ENCODE data around the gene SAMD7. TPM values are rescaled to one million over a fixed set of nuclear protein-coding genes. Genes with fewer than 3 reads are reported as not detected.

The SAMD7 gene
- total and polyA plus RNA-seq, 8 donors: not detected

DNA sequence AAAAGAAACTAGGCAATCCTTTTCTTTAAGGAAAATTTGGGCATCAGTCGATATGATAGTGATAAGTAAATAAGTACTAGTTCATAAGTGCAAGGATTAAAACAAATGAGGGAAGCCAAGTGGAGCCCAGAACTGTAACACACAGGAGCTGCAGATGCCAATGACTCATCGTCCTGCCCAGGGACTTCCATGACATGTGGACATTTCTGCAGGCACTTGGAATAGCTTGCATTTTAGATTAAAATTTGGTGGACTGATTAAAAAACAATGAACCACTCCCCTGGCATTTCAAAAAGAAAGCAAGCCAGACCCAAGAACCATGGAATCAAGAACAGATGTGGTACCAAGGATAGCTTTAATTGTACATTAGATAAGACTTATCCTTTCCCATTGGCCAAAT is 2.9 kb downstream of the SAMD7 start:
- Histone ChIP-seq H3K4me1 (no peaks in the 10 kb centered on the region), H3K36me3 (no peaks in the 10 kb centered on the region), H3K4me3 (no peak overlapping the region), H3K27ac (no peak overlapping the region), H3K9me3 (no peaks in the 10 kb centered on the region), H3K27me3 (no peaks in the 10 kb centered on the region)
- ATAC-seq (no peak), DNase-seq (no peak), FAIRE-seq (no peak)
- 44 to 68% methylated on average over 2 of the region's 2 CpGs for WGBS, 2 donors
- TF ChIP-seq, protein P1, sequence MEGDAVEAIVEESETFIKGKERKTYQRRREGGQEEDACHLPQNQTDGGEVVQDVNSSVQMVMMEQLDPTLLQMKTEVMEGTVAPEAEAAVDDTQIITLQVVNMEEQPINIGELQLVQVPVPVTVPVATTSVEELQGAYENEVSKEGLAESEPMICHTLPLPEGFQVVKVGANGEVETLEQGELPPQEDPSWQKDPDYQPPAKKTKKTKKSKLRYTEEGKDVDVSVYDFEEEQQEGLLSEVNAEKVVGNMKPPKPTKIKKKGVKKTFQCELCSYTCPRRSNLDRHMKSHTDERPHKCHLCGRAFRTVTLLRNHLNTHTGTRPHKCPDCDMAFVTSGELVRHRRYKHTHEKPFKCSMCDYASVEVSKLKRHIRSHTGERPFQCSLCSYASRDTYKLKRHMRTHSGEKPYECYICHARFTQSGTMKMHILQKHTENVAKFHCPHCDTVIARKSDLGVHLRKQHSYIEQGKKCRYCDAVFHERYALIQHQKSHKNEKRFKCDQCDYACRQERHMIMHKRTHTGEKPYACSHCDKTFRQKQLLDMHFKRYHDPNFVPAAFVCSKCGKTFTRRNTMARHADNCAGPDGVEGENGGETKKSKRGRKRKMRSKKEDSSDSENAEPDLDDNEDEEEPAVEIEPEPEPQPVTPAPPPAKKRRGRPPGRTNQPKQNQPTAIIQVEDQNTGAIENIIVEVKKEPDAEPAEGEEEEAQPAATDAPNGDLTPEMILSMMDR (IDR thresholded peaks at IDR 0.05): no peak
- intact Hi-C loops (cut with DNase I): no loop called here

DNA sequence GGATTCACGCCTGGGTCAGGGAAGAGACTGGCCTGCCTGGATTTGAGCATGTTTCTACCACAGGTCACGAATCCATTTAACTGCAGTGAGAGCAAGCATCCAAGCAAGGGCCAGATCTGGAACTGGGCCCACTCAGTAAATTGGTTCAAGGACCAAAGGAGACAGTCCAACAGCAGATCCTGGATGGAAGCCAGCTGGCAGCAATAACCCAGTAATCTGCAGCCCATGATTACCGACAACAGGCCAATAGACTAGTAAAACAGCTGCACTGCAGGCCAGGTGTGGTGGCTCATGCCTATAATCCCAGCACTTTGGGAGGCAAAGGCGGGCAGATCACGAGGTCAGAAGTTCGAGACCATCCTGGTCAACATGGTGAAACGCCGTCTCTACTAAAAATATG is 11.8 kb downstream of the SAMD7 start:
- no peaks in the 10 kb centered on the region for H3K4me1 ChIP-seq
- TF ChIP-seq, protein P1 (IDR thresholded peaks at IDR 0.05): no peak
- peak; percentile 85 to 98 (median 94) for ATAC-seq
- H3K27me3 ChIP-seq: no peaks in the 10 kb centered on the region
- H3K9me3 ChIP-seq: no peaks in the 10 kb centered on the region
- 16 to 25% methylated on average over 8 of the region's 8 CpGs for WGBS, 2 donors
- H3K36me3 ChIP-seq: no peaks in the 10 kb centered on the region
- H3K27ac ChIP-seq: no peak overlapping the region
- intact Hi-C loops (cut with DNase I): no loop called here
- no peak for FAIRE-seq
- no peak overlapping the region for H3K4me3 ChIP-seq
- DNase-seq: peak; percentile 74 to 91 (median 86)

DNA sequence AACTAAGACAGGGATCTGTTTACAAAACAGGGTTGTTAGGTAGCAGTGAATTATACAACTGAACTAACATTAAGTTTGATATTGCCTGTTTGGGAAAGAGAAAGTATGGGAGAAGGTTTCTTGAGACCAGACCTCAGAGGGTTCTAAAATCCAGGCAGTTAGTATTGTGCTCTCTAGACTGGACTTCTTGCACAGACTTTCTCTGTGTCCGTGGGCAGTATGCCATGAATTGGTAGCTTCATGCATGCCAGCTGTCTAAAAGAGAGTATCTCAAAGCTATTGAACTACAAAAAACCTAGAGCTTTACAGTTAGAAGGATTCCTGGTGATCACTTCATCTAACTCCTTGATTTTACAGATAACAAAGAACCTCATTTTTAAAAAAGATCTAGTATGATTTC is 12.5 kb downstream of the SAMD7 start:
- no peaks in the 10 kb centered on the region for H3K4me1 ChIP-seq
- 50 to 74% methylated on average over 1 of the region's 1 CpG for WGBS, 2 donors
- H3K4me3 ChIP-seq: no peak overlapping the region
- no peak for FAIRE-seq
- ATAC-seq: no peak
- H3K27me3 ChIP-seq: no peaks in the 10 kb centered on the region
- no peak for DNase-seq
- H3K9me3 ChIP-seq: no peaks in the 10 kb centered on the region
- no peaks in the 10 kb centered on the region for H3K36me3 ChIP-seq
- intact Hi-C loops (cut with DNase I): no loop called here
- TF ChIP-seq, protein P1 (IDR thresholded peaks at IDR 0.05): no peak
- H3K27ac ChIP-seq: no peak overlapping the region

DNA sequence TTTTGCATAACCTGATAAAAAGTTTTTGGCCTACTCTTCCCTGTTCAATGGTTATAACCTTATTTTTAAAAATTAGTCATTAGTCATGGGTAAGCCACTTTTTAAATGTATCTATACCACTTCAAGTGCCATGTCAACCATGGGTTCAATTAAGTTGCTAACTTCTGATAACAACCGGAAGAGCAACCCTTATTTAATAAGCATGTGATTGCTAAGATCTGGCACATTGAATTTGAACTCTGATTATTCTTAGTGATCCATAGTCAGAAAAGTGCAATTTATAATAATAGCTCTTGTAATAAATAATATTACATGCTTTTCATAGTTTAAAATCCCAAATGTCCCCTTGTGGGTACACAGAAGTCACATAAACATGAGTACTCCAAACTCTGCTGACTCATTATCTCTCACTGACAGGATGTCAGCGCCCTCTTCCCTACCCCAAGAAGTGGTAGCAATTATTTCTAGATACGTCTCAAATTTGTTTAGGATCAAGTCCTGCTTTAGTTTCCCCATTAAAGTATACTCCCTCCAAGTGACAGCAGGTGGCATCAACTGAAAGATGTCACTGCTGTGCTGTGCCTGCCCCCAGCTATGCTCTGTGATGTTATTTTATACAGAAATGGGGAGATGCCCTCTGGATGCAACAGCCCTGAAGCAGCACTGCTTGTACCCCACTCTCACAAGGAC is 18.6 kb downstream of the SAMD7 start:
- no peaks in the 10 kb centered on the region for H3K4me1 ChIP-seq
- ATAC-seq: no peak
- WGBS, 2 donors: 80% methylated on average over 3 of the region's 3 CpGs
- no peak for FAIRE-seq
- intact Hi-C loops (cut with DNase I): no loop called here
- no peaks in the 10 kb centered on the region for H3K9me3 ChIP-seq
- DNase-seq: no peak
- no peaks in the 10 kb centered on the region for H3K36me3 ChIP-seq
- no peaks in the 10 kb centered on the region for H3K27me3 ChIP-seq
- H3K4me3 ChIP-seq: no peak overlapping the region
- TF ChIP-seq, protein P1 (IDR thresholded peaks at IDR 0.05): no peak
- no peak overlapping the region for H3K27ac ChIP-seq

DNA sequence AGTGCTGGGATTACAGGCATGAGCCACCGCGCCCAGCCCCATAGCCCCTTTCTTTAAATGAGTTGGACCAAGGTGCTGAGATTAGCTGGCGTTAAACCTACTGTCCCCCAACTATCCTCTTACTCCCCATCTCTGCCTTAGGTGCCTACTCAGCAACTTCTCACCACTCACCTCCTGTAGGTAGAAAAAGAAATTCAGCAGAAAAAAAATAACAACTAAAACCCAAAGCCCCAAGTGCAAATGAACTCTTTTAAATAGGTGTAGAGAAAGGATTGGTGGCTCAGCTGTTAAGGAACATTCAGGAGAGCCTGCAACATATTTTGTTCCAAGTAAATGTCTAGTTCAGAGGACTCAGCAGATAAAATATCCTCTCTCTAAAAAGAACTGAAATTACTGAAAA is 19.5 kb downstream of the SAMD7 start:
- intact Hi-C loops (cut with DNase I): no loop called here
- Histone ChIP-seq H3K9me3 (no peaks in the 10 kb centered on the region), H3K27ac (no peak overlapping the region), H3K4me1 (no peaks in the 10 kb centered on the region), H3K36me3 (no peaks in the 10 kb centered on the region), H3K27me3 (no peaks in the 10 kb centered on the region), H3K4me3 (no peak overlapping the region)
- TF ChIP-seq, protein P1 (IDR thresholded peaks at IDR 0.05): no peak
- DNase-seq (no peak), ATAC-seq (no peak), FAIRE-seq (no peak)
- 93 to 97% methylated on average over 3 of the region's 3 CpGs for WGBS, 2 donors

Data from pancreas (tissue), 10 donors.